ENCODE measurements around the gene SLC12A1.

The SLC12A1 gene

DNA sequence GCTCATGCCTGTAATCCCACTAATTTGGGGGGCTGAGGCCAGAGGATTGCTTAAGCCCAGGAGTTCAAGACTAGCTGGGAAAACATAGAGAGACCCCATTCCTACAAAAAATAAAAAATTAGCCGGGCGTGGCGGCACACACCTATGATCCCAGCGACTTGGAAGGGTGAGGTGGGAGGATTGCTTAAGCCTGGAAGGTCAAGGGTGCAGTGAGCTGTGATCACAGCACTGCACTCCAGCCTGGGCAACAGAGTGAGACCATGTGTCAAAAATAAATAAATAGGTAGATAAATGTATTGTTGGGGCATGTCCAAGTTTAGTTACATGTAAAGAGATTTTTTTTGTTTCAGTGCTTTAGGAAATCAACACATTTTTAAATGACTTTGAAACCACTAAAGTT is 36.4 kb downstream of the SLC12A1 start:
- DNase-seq = no peak

DNA sequence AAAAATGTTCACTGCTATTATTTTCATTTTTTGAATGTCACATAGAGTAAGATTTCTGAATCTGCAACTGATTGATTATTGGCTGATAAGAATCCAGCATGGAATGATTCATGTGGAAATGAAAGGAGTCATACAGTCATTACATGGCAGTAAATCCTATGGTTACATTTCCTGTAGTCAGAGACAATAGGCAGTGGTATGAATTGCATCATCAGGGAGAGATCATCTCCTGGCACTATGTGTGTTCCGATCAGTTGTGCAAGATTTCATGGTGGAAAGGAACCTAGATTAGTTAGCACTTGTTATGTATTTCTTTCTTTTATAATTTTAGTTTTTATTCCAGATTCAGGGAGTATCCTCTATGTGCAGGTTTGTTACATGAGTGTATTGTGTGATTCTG is 38.8 kb downstream of the SLC12A1 start:
- peak; percentile 45 for DNase-seq

DNA sequence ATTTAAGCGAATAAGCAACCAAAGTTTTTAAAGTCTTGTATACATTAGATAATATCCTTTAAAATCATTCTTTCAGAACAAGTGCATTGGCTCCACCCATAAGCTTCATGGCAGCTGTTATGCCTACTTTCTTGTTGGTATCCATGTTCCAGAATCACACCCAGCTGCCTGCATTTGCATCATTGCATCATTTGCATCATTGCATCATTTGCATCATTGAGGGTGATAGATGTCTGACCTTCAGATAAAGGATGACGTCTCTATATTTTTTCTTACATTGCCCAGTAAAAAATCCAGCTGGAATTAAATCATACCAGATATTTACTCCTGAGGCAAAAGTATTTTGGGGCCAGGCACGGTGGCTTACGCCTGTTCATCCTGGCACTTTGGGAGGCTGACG is 42.3 kb downstream of the SLC12A1 start:
- DNase-seq = no peak

DNA sequence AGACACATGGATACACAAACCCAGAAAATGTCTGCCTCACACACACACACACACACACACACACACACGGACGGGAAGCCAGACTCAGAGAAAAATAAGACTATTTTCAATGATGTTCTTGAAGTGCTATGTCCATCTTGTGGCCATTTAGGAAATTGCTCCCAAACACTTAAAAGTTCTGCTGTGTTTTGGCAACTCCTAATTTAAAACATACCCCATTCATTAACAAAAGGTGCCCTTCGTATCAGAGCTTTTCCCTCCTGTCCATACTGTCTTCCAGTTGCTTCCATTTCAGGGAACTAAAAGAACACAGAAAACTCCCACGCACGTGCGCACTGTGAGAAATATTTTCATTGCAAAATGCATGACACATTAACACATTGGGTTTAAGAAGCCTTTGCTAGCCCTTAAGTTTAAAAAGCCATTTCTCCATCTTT is 44.6 kb downstream of the SLC12A1 start:
- peak; percentile 81 for DNase-seq

DNA sequence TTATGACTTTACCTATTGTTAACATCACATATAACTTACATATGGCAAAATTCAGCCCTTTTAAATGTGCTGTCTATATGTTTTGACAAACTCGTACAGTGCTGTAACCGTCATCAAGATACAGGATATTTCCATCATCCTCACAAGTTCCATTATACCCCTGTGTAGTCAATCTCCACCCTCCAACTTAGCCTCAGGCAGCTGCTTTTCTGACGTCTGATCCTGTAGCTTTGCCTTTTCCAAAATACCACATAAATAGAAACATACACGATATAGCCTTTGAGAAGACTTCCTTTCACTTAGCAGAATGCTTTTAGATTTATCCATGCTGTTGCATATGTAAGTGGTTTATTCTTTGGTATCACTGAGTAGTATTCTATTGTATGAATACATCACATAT is 47.1 kb downstream of the SLC12A1 start:
- no peak for DNase-seq

DNA sequence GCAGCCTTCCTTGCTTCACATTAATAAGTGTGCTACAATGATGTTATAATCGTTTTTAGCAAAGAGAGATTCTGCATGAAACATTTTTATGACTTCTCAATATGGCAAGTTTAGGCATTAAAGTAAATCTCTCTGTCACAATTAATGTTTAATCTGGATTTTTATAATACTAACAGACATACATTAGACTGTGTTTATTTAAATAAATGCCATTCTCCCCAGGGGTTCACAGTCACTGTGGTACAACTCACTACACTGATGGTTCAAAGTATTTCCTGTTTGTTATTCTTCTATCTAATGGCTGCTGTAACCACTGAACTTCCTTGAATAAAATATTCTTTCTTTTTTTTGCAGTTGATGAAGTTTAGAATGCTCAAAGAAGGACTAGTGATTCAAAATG is 59.0 kb downstream of the SLC12A1 start:
- DNase-seq = no peak

GRCh38 chr15:48266024-48266689 is 60.1 kb downstream of the SLC12A1 start:
- DNase-seq = no peak

- no peak for DNase-seq
Measured at GRCh38 chr15:48267766-48268165, 61.7 kb downstream of the SLC12A1 start.

DNA sequence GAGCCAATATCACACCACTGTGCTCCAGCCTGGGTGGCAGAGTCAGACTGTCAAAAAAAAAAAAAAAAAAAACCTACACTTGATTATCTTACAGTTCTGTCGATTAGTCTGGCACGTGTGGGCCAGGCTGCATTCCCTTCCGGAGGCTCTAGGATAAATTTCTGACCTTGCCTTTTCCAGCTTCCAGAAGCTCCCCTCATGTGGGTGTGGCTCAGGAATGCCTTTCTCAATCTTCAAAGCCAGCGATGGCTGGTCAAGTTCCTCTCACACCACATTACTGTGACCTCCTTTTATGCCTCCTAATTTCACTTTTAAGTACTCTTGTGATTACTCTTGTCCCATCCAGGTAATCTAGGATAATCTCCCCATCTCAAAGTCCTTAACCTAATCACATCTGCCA is 66.9 kb downstream of the SLC12A1 start:
- DNase-seq = no peak

- DNase-seq = no peak
Measured at GRCh38 chr15:48278666-48279065, 72.6 kb downstream of the SLC12A1 start.

GRCh38 chr15:48279608-48280007 is 73.5 kb downstream of the SLC12A1 start:
- DNase-seq = no peak

DNA sequence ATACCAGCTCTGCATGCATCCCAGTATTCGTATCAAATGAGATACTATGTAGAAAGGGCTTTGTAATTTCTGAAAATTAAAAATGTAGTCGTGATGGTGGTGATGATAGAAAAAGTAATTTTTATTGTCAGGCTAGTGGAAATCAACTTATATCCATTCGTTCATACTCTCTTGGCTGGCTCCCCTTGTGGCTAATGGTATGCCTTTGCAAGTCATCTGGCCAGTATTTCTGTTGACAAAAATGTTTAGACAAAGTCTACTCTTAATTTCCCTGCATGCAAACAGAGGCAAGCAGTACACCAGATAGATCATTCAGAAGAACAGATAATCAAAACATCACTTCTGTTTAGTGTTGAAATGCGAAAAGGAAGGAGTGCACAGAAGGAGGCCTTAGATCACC is 75.6 kb downstream of the SLC12A1 start:
- DNase-seq = no peak

GRCh38 chr15:48282216-48282615 is 76.1 kb downstream of the SLC12A1 start:
- DNase-seq = peak; percentile 11

DNA sequence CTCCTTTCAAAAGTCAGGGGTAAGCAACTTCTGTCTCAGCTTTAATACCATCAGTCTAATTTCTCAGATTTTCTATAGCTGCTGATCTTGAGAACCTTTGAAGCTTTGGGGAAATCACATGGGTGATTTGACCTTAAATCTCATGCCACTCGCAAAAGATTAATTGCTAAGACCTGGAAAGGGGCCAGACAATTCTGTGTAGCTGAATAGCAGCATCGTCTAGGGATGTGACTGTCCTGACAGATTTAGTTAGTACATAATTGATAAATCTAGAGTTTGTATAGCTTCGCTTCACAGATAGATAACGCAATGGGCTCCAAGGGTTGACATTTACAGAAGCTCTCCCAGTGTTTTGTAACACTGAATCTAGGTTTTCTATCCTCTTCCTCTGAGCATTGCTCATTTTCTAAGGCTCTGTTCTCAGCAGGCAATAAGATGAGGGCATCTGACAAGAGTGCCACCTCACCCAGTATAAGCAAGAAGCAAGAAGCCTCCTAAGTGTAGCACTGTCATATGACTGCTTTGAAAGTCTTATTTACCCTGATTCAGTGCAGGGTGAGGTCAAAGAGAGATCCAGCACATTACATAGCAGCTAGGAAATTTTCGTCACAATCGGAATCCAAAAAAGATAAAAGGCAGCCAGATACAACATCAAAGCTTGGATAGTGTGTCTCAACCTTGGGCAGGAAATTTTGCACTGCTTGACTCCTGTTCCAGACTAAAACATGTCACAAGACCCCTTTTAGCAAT is 77.5 kb downstream of the SLC12A1 start:
- no peak for DNase-seq

DNA sequence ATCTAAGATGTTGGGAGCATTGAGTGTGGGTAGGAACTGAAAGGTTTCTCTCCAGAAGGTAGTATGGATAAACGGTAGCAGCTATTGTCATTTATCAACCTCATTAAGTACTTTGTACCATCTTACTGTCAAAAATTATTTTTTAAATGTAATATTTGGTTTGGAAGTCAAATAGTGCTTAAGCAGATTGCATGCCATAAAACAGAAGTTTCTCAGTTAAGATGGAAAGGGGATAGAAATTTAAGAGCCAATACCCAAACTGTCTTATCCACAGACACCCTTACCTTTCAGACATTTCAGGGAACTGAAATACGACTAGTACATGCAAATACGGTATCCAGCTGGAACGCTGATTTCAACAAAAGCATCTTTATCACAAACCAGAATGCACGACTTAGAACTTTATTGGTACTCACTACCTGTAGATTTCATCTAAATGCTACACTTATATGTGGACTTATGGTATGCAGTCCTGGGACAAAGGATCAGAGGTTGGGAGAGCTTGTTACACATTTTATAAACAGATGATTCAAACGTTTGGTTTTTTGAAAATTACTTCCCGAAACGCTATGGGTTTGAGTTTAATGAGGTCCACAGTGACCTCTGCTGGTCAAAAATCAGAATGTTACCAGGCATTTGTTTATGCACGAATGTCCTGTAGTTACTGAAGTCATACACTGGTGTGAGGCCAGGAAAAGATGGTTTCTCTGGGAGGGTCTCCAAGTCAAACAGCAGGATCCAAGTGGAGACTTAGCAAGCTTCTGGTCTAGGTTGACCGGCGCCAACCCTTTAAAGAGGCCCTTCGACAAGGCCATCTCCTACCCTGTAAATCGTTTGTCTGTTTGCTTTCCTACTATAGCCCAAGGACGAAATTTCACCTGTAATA is 79.5 kb downstream of the SLC12A1 start:
- DNase-seq = peak; percentile 78

GRCh38 chr15:48289628-48290027 is 83.5 kb downstream of the SLC12A1 start:
- no peak for DNase-seq

GRCh38 chr15:48292458-48292857 is 86.4 kb downstream of the SLC12A1 start:
- DNase-seq = no peak

GRCh38 chr15:48297668-48298067 is 91.6 kb downstream of the SLC12A1 start:
- no peak for DNase-seq

GRCh38 chr15:48298914-48299313 is 92.8 kb downstream of the SLC12A1 start:
- DNase-seq = no peak

DNA sequence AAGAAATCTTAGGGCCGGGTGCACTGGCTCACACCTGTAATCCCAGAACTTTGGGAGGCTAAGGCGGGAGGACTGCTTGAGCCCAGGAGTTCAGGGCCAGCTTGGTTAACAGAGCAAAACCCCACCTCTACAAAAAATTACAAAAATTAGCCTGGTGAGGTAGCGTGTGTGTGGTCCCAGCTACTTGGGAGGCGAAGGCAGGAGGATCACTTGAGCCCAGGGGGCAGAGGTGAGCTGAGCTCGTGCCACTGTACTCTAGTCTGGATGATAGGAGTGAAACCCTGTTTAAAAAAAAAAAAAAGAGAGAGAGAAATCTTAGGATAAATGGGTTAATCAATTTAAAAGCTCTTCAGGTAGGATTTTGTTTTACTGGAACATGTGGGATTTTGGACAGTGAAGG is 93.9 kb downstream of the SLC12A1 start:
- DNase-seq = no peak

DNA sequence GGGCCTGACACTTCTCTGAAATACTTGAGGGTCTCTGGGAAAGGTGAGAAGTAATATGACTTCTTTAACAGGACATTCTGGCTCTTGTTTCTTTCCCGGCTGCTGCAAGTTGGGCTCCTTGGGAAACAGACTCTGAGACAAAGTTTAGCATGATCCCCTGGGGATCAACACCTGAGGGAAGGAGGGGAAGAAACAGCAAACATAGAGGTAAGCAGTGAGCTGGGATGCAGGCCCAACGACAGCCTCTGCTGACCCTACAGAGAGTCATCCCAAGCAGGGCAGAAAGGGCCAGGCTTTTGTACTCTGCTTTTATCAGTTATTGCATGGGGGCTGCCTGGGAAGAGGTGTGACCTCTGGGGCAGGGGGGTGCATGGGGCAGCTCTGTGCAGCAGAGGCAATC is 98.3 kb downstream of the SLC12A1 start:
- DNase-seq = no peak

- DNase-seq = no peak
Measured at GRCh38 chr15:48306639-48307038, 100.5 kb downstream of the SLC12A1 start.

- DNase-seq = no peak
Measured at GRCh38 chr15:48307586-48307985, 101.5 kb downstream of the SLC12A1 start.

All from fibroblast of skin of abdomen (primary cell).